ENCODE data around the gene INMT.

DNA sequence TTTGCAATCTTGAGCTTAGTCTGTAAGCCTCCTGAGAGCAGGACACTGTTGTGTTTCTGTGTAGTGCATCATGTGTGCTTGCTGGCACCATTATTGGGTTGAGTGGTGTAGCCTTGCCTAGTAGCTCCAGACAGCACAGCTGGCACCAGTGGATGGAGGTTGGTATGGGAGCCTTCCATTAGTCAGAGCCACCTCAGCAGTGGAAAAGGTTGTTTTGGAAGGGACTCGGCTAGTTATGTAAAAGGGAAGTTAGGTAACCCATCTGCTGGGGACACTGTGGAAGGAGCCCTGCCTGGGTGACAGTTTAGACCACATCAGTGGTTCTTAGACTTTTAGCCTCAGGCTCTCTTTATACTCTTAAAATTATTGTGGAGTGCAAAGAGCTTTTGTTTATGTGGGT, 35.6 kb downstream of the INMT start:
- TF ChIP-seq, protein P1, sequence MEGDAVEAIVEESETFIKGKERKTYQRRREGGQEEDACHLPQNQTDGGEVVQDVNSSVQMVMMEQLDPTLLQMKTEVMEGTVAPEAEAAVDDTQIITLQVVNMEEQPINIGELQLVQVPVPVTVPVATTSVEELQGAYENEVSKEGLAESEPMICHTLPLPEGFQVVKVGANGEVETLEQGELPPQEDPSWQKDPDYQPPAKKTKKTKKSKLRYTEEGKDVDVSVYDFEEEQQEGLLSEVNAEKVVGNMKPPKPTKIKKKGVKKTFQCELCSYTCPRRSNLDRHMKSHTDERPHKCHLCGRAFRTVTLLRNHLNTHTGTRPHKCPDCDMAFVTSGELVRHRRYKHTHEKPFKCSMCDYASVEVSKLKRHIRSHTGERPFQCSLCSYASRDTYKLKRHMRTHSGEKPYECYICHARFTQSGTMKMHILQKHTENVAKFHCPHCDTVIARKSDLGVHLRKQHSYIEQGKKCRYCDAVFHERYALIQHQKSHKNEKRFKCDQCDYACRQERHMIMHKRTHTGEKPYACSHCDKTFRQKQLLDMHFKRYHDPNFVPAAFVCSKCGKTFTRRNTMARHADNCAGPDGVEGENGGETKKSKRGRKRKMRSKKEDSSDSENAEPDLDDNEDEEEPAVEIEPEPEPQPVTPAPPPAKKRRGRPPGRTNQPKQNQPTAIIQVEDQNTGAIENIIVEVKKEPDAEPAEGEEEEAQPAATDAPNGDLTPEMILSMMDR (IDR thresholded peaks at IDR 0.05; ENCODE audit: low read length), result no peak
- TF ChIP-seq EZH2 (optimal IDR thresholded peaks at IDR 0.05; ENCODE audit: low read depth, low read length) (no peak), EZH2phosphoT487 (IDR thresholded peaks at IDR 0.05; ENCODE audit: low read length) (no peak)
